HCT116 (cell line): ENCODE data around the gene PI16.

Experiments used
- CTCF ChIP-seq, 3 experiments: fragments of 200-600 bp in 1 of 3; sonication (generic) in 1 of 3; IDR thresholded peaks in 2 of 3; conservative IDR thresholded peaks in 1 of 3; 2 replicates each; pipeline ENCODE4 v1.5.1; 2012 to 2017; ENCODE audit warnings: low read depth in 2 of 3, low read length in 2 of 3, antibody characterized with exemption in 1 of 3, borderline replicate concordance in 1 of 3, control low read depth in 1 of 3, mild to moderate bottlenecking in 1 of 3, mixed read lengths in 1 of 3, mixed run types in 1 of 3, moderate library complexity in 1 of 3; ENCODE audit not compliant: insufficient read depth in 1 of 3
- EZH2 ChIP-seq: fragments of 200-600 bp; sonication (generic); IDR thresholded peaks from 2 replicates; pipeline ENCODE4 v1.6.1; 2017; ENCODE audit warnings: antibody characterized with exemption, mixed run types
- EZH2phosphoT487 ChIP-seq: fragments of 200-600 bp; IDR thresholded peaks from 2 replicates; pipeline ENCODE4 v1.6.1; 2018; ENCODE audit warnings: antibody characterized with exemption, borderline replicate concordance
- POLR2A ChIP-seq: IDR thresholded peaks from 2 replicates; pipeline ENCODE4 v1.7.0; 2011; ENCODE audit warnings: borderline replicate concordance; ENCODE audit not compliant: insufficient read depth, insufficient read length; ENCODE audit errors: extremely low read depth
- REST ChIP-seq: IDR thresholded peaks from 2 replicates; pipeline ENCODE4 v1.6.1; 2012; ENCODE audit warnings: low read depth
- SIN3A ChIP-seq: IDR thresholded peaks from 2 replicates; pipeline ENCODE4 v1.6.1; 2012; ENCODE audit warnings: low read depth
- TCF7L2 ChIP-seq: IDR thresholded peaks from 2 replicates; pipeline ENCODE4 v1.7.0; 2011; ENCODE audit warnings: borderline replicate concordance, inconsistent platforms; ENCODE audit not compliant: insufficient read depth, insufficient read length; ENCODE audit errors: extremely low read depth

- TF ChIP-seq EZH2 (no peak), POLR2A (no peak), CTCF (IDR thresholded peaks at IDR 0.05 in 2 of 3, conservative IDR thresholded peaks at IDR 0.05 in 1 of 3; ENCODE audit: borderline replicate concordance in 1 of 3, insufficient read depth in 1 of 3, low read depth in 2 of 3, low read length in 2 of 3) (no peak), TCF7L2 (no peak), REST (no peak), EZH2phosphoT487 (no peak), SIN3A (no peak)
Observed at GRCh38 chr6:36976509-36976908, 22.0 kb downstream of the PI16 start.
